GM18951 (cell line): ENCODE measurements around the gene PSMD9.

Experiments used
- POLR2A ChIP-seq: IDR thresholded peaks from 4 replicates; pipeline ENCODE4 v1.6.1; 2011; ENCODE audit warnings: mild to moderate bottlenecking; ENCODE audit not compliant: insufficient read length, insufficient read depth; ENCODE audit errors: extremely low read depth
- in situ Hi-C: fragments of 300-500 bp; cut with MboI; formaldehyde crosslinking; loops from one replicate; pipeline ENCODE4 v1.12.0; 2022; ENCODE audit warnings: low sequenced_read_pairs, mixed read lengths, inconsistent platforms; ENCODE audit not compliant: unreplicated experiment

PSMD9 gene

GRCh38 chr12:121939992-121940766, 51.6 kb downstream of the PSMD9 start:
- TF ChIP-seq POLR2A = no peak
- in situ Hi-C loops = no loop called here

- no peak for TF ChIP-seq POLR2A
- in situ Hi-C loops = no loop called here
These were observed 53.6 kb downstream of the PSMD9 start for GRCh38 chr12:121942145-121942718.

GRCh38 chr12:121943926-121944325, 55.3 kb downstream of the PSMD9 start:
- in situ Hi-C loops = no loop called here
- TF ChIP-seq POLR2A = no peak

- in situ Hi-C loops = no loop called here
- TF ChIP-seq POLR2A = no peak
These were observed 57.9 kb downstream of the PSMD9 start for GRCh38 chr12:121946313-121947025.

- TF ChIP-seq POLR2A = no peak
- in situ Hi-C loops = no loop called here
These were observed 59.4 kb downstream of the PSMD9 start for GRCh38 chr12:121947981-121948380.

- TF ChIP-seq POLR2A = no peak
- in situ Hi-C loops = no loop called here
These were observed 61.2 kb downstream of the PSMD9 start for GRCh38 chr12:121949648-121950397.

- TF ChIP-seq POLR2A = no peak
- in situ Hi-C loops = no loop called here
These were observed 64.6 kb downstream of the PSMD9 start for GRCh38 chr12:121953117-121953692.

GRCh38 chr12:121953695-121954094, 65.1 kb downstream of the PSMD9 start:
- TF ChIP-seq POLR2A = no peak
- in situ Hi-C loops = no loop called here

GRCh38 chr12:121955258-121956237, 67.0 kb downstream of the PSMD9 start:
- in situ Hi-C loops = no loop called here
- no peak for TF ChIP-seq POLR2A

GRCh38 chr12:121957861-121958515, 69.4 kb downstream of the PSMD9 start:
- TF ChIP-seq POLR2A = no peak
- in situ Hi-C loops = no loop called here

GRCh38 chr12:121958541-121959240, 70.1 kb downstream of the PSMD9 start:
- in situ Hi-C loops = no loop called here

GRCh38 chr12:121960541-121960940, 72.0 kb downstream of the PSMD9 start:
- TF ChIP-seq POLR2A = no peak
- in situ Hi-C loops = no loop called here

More at GRCh38 chr12:121958541-121959240, 70.1 kb downstream of the PSMD9 start:
- TF ChIP-seq POLR2A = no peak
